ENCODE data around the gene SLC25A36. TPM values are rescaled to one million over a fixed set of nuclear protein-coding genes. Genes with fewer than 3 reads are reported as not detected.
"Not testable (repeated sequence)": the region's sequence is repeated elsewhere in the genome, so short reads cannot be mapped to it uniquely, and the experiment has no call there.

The SLC25A36 gene
- total RNA-seq, 1 donor, result 227 TPM

DNA sequence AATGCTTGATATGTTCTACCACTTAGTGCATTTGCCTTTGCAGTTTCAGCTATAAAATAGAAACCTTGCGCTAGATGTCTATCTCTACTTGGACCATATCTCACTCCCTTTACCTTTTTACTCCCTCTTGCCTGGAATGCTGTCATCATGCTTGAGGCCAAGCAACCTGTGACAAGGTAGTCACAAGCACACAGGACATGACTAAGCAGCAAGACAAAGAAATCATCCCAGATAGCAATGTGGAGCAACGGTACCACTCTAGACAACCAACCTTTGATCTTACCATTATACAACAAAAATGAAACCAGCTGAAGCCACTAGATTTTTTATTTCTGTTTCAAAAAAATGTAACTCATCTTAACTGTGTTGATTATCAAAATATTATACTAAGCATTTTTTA, 59.0 kb downstream of the SLC25A36 start:
- no peaks in the 10 kb centered on the region for H3K27me3 ChIP-seq (ENCODE audit: insufficient read depth, low read length)
- H3K4me1 ChIP-seq (ENCODE audit: insufficient read depth, low read length), result no peaks in the 10 kb centered on the region
- H3K9me3 ChIP-seq (ENCODE audit: low read depth, low read length), result no peaks in the 10 kb centered on the region
- H3K4me3 ChIP-seq (ENCODE audit: low read length), result no peak overlapping the region

DNA sequence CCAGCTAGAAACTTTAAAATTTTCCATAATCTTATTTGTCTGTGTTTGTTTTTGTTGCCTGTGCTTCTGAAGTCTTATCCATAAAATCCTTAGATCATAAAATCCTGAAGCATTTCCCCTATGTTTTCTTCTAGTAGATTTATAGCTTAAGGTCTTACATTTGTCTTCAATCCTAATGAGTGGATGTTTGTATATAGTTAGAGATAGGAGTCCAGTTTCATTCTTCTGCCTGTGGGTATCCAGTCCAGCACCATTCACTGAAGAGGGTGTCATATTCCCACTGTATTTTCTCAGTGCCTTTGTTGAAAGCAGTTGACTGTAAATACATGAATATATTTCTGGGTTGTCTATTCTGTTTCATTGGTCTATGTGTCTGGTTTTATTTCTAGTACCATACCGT, 64.7 kb downstream of the SLC25A36 start:
- H3K4me3 ChIP-seq (ENCODE audit: low read length), result no peak overlapping the region
- H3K27me3 ChIP-seq (ENCODE audit: insufficient read depth, low read length), result peaks cover 6% of the 10 kb centered on the region
- no peaks in the 10 kb centered on the region for H3K4me1 ChIP-seq (ENCODE audit: insufficient read depth, low read length)
- no peaks in the 10 kb centered on the region for H3K9me3 ChIP-seq (ENCODE audit: low read depth, low read length)

DNA sequence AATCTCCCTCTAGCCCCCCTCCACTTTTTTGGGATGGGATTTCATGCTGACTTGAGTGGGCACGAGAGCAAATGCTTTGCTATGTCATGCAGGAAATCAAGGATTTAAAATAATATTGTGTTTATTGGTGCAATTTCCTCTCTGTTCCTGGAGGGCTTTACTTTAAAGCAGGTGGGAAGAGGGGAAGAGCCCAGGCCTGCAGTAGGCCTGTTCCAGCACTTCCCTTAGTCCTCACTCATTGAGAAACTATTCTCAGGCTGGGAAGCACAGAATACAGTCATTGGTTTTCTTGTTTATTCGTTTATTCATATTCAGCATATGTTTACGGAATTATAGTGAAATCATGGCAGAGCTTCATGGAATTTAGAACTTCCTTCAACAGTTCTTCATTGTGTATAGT, 67.9 kb downstream of the SLC25A36 start:
- H3K4me1 ChIP-seq (ENCODE audit: insufficient read depth, low read length), result no peaks in the 10 kb centered on the region
- peaks cover 6% of the 10 kb centered on the region for H3K27me3 ChIP-seq (ENCODE audit: insufficient read depth, low read length)
- H3K9me3 ChIP-seq (ENCODE audit: low read depth, low read length), result no peaks in the 10 kb centered on the region
- H3K4me3 ChIP-seq (ENCODE audit: low read length), result no peak overlapping the region

DNA sequence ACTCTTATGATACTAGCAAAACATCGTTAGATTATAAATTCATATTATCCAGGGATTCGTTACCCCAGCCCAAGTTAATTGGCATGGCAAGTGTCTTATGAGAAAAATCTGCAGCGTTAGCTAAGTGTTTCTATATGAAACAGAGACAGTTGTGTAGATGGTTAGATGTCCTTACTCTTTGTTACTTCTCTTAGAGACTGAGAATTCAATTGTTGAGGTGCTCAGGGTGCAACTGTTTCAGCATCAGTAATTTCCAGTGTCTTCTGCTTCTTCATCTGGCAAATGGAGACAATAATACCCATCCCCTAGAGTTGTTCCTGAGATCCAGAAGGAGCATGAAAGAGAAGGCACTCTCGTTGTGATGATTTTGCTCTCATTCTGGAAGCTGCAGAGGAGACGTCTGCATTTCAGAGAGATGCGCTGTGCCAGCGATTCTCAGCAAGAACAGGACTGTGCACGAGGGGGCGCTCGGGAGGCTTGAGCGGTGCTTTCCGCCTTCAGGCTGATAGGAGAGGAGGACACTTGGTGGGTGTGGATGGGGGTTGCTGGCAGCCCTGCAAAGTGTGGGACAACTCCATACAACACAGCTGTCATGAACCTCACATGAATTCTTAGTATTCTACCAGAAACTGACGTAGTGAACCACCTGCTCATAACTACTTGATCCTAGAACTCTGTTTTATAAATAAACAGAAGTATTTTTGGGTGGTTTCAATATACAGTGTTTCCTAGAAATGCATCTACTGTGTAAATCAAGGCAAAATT, 69.8 kb downstream of the SLC25A36 start:
- H3K4me3 ChIP-seq (ENCODE audit: low read length), result no peak overlapping the region

DNA sequence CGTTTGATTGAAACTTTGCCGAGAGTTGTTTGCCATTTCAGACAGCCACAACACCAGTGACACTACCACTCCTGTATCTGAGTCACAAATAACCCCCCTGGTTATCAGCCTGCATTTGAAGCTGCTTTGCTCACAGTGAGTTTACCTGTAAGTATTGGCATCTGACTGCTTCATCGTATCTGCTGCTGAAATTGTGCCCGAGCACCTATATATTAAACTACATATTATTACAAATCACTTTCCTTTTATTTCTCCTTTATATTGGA, 70.3 kb downstream of the SLC25A36 start:
- peaks cover 6% of the 10 kb centered on the region for H3K27me3 ChIP-seq (ENCODE audit: insufficient read depth, low read length)
- H3K9me3 ChIP-seq (ENCODE audit: low read depth, low read length), result no peaks in the 10 kb centered on the region
- H3K4me1 ChIP-seq (ENCODE audit: insufficient read depth, low read length), result peaks cover under 1% of the 10 kb centered on the region
- H3K4me3 ChIP-seq (ENCODE audit: low read length), result no peak overlapping the region

More for the DNA sequence above, 69.8 kb downstream of the SLC25A36 start:
- Histone ChIP-seq H3K27me3 (ENCODE audit: insufficient read depth, low read length) (peaks cover 6% of the 10 kb centered on the region), H3K9me3 (ENCODE audit: low read depth, low read length) (no peaks in the 10 kb centered on the region), H3K4me1 (ENCODE audit: insufficient read depth, low read length) (no peaks in the 10 kb centered on the region)

DNA sequence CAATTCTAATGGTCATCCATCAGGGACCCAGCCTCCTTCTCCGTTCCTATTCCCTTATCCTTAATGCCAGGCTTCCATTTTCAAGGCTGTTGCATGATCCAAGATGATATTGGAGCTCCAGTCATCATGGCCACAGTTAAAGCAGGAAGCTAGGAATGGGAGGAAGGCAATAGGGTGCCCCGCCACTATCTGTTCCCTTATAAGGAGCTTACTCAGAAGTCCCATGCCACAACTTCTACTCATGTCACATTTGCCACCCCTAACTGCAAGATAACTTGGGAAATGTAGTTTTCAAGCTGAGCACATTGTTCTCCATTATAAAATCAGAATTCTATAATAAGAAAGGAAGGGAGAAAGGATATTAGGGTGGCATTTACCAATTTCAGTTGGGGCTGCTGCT, 70.9 kb downstream of the SLC25A36 start:
- Histone ChIP-seq H3K4me3 (ENCODE audit: low read length) (no peak overlapping the region), H3K4me1 (ENCODE audit: insufficient read depth, low read length) (peaks cover 4% of the 10 kb centered on the region), H3K27me3 (ENCODE audit: insufficient read depth, low read length) (peaks cover 6% of the 10 kb centered on the region), H3K9me3 (ENCODE audit: low read depth, low read length) (no peaks in the 10 kb centered on the region)

DNA sequence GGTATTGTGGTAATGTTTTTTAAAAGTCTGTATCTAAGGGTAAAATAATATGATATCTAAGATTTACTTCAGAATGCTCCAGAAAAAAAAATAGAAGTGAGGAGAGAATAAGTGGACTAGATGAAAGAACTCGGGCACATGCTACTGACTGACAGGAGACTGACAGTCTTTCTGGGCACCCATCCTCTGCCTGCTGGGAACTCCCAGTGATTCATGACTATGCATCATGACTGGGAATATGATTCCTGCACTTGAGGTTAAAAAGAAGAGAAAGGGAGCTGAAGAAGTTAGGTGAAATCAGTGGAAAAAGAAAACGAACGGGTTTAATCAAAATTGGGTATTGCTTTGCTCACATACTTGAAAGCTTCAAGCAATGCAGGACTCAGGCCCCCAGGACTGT, 73.8 kb downstream of the SLC25A36 start:
- no peaks in the 10 kb centered on the region for H3K9me3 ChIP-seq (ENCODE audit: low read depth, low read length)
- peaks cover 4% of the 10 kb centered on the region for H3K4me1 ChIP-seq (ENCODE audit: insufficient read depth, low read length)
- H3K27me3 ChIP-seq (ENCODE audit: insufficient read depth, low read length), result peaks cover 3% of the 10 kb centered on the region
- no peak overlapping the region for H3K4me3 ChIP-seq (ENCODE audit: low read length)

DNA sequence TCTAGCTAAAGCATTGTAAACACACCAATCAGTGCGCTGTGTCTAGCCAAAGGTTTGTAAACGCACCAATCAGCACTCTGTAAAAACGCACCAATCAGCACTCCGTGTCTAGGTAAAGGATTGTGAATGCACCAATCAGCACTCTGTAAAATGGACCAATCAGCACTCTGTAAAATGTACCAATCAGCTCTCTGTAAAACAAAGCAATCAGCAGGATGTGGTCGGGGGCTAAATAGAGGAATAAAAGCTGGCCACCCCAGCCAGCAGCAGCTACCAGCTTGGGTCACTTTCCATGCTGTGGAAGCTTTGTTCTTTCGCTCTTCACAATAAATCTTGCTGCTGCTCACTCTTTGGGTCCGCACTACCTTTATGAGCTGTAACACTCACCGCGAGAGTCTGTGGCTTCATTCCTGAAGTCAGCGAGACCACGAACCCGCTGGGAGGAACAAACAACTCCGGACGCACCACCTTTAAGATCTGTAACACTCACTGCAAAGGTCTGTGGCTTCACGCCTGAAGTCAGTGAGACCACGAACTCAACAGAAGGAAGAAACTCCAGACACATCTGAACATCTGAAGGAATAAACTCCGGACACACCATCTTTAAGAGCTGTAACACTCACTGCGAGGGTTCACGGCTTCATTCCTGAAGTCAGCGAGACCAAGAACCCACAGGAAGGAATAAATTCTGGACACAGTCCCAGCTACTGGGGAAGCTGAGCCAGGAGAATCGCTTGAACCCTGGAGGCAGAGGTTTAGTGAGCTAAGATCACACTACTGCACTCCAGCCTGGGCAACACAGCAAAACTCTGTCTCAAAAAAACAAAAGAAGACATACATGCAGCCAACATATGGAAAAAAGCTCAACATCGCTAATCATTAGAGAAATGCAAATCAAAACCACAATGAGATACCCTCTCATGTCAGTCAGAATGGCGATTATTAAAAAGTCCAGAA, 76.0 kb downstream of the SLC25A36 start:
- not testable (repeated sequence) for H3K4me3 ChIP-seq (ENCODE audit: low read length); H3K4me1 ChIP-seq (ENCODE audit: insufficient read depth, low read length); H3K27me3 ChIP-seq (ENCODE audit: insufficient read depth, low read length); H3K9me3 ChIP-seq (ENCODE audit: low read depth, low read length)

DNA sequence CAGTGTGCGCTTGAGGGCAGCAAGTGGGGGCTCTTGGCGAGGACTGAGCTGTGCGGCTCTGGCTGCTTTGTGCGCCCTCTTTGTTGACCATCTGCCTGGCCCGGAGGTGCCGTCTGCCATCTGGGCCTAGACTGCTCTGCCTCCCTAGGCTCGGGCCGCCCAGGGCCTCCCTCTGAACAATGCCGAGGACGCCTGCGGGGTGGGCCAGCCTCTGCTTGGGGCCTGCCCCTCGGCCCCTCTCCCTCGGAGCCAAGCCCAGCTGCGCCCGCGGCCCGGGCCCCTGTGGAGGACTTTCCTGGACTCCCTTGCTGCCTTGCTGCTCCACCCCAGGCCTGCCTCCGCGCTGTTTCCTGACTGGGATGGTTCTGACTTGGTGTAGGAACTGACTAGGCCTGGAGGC, 77.6 kb downstream of the SLC25A36 start:
- Histone ChIP-seq H3K9me3 (ENCODE audit: low read depth, low read length) (no peaks in the 10 kb centered on the region), H3K27me3 (ENCODE audit: insufficient read depth, low read length) (no peaks in the 10 kb centered on the region), H3K4me3 (ENCODE audit: low read length) (no peak overlapping the region), H3K4me1 (ENCODE audit: insufficient read depth, low read length) (peaks cover 4% of the 10 kb centered on the region)

DNA sequence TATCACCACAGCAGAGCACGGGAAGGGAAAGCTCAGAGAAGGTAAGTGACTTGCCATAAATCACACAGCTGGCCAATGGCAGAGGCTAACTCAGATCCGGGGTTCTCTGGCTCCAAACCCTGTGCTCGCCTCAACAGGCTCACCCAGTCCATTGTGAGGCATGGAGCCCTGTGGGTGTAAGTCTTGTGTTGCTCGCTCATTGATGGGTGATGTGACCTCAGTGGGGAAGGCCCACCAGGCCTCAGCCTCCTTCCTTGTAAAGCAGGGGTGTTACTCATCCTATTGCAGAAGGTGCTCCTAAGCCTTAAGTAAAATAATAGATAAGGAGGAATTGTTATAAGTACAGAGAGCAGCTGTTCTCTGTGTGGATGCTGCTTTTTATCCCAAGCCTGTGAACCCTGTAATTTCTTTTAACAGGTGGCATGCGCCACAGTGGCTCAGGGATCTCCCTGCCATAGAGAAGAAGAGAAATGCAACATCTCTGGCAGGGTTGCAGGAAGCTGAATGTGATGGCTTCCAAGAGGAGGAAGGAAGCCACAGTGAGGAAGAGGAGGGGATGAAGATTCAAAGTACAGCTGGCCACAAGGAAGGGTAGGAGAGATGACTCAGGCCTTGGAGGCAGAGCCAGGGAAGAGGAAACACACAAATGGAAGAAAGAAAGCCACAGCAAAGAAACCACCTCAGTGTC, 78.7 kb downstream of the SLC25A36 start:
- Histone ChIP-seq H3K4me3 (ENCODE audit: low read length) (no peak overlapping the region), H3K27me3 (ENCODE audit: insufficient read depth, low read length) (peaks cover 2% of the 10 kb centered on the region), H3K9me3 (ENCODE audit: low read depth, low read length) (no peaks in the 10 kb centered on the region), H3K4me1 (ENCODE audit: insufficient read depth, low read length) (peaks cover 4% of the 10 kb centered on the region)

DNA sequence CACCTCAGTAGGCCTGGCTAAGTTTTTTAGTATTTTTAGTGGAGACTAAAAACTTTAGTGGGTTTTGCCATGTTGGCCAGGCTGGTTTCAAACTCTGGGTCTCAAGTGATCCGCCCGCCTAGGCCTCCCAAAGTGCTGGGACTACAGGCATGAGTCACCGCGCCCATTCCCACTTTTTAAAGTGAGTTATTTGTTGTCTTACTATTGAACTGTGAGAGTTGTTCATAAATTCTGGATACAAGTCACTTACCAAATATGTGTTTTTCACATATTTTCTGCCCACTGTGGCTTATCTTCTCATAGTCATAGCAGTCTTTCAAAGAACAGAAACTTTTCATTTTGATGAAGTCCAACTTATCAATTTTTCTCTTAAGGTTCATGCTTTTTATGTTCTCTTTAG, 79.6 kb downstream of the SLC25A36 start:
- no peak overlapping the region for H3K4me3 ChIP-seq (ENCODE audit: low read length)
- H3K9me3 ChIP-seq (ENCODE audit: low read depth, low read length), result no peaks in the 10 kb centered on the region
- peaks cover 8% of the 10 kb centered on the region for H3K27me3 ChIP-seq (ENCODE audit: insufficient read depth, low read length)
- peaks cover 4% of the 10 kb centered on the region for H3K4me1 ChIP-seq (ENCODE audit: insufficient read depth, low read length)

Other genes with a start within 250 kb of the SLC25A36 start
- gene SPSB4, start 109.5 kb downstream of the SLC25A36 start, total RNA-seq, result not detected

Measured in mononuclear cell (primary cell).